LHCN-M2 (cell line): Measurements from ENCODE around the gene SLC22A5. TPM values are rescaled to one million over a fixed set of nuclear protein-coding genes. Genes with fewer than 3 reads are reported as not detected.
A peak's percentile ranks its signal among the peaks of the same experiment; 100 is the strongest.
"Not testable (repeated sequence)": the region's sequence is repeated elsewhere in the genome, so short reads cannot be mapped to it uniquely, and the experiment has no call there.

Source experiments
- DNase-seq: peaks from one replicate; pipeline ENCODE4 v3.0.0-alpha.2; 2012; ENCODE audit warnings: low read depth
- total RNA-seq: library from RNA; depleted of rRNA; stranded (reverse); fragments of >200 nt; gene quantifications from 2 replicates; pipeline ENCODE4 v1.2.3, GENCODE V29; 2014

The SLC22A5 gene
- total RNA-seq, 1 experiment from 2014 or later, result 5.6 TPM

DNA sequence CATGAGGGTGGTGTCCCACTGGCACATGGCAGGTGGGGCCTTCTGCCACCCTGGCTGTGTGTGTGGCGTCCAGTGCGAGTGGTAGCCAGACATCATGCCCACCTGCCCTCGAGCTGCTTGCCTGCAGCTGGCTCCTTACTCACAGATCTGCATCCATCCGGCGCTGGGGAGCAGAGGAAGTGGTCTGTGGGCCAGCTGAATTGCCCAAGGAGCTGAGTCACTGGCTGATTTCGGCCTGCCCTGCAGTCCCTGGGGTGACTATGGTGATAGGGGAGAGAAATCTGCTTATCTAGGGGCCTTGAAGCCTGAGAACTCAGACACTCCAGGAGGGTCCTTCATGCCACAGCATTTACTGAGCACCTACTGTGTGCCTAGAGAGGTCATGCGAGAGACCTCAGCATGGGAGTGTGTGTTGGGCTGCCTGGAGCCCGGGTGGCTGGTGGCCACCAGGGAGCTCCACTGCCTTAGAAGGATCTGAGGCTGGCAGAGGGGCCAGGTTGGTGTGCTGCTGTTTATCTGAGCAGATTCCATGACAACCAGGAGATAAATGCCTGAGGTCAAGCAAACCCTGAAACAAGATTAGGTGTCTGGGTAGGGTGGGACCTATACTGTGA, 57.1 kb downstream of the SLC22A5 start:
- DNase-seq, result peak; percentile 99

DNA sequence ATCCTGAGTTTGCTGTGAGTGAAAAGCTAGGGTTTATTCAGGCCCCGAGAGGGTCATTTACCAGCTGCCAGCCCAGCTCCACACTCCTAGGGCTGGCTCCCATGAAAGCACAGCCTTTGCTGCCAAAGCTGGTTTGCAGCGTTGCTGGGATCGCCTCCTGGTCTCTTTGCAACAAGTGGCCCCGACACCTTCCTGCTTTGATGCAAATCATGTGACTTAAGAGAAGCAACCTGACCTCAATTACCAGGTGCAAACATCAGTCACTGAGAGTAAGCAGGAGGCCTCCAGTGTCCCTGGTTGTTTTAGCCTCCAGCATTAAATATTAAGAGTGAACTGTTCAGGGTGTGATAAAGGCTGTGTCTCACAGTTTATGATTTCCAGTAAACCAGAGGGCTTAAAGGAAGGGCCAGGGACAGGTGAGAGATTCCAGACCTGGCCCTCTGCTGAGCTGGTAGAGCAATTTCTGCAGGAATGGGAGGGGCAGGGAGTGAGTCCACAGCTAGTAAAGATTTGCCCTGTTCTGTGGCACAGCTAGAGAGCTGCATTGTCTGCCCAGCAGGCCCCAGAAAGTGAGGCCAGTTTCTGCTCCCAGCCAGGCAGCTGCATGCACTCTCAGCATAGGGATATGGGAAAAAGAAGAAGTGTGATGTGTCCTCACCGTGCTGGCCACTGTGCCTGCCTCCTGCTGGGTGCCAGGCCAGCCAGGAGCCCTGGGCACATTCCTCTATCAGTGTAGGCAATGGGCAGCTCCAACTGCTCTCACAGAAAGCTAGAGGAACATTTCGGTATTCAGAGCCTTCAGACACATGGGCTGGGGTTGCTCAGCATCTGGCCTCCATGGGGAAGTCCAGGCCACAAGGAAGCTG, 58.0 kb downstream of the SLC22A5 start:
- peak; percentile 58 for DNase-seq

DNA sequence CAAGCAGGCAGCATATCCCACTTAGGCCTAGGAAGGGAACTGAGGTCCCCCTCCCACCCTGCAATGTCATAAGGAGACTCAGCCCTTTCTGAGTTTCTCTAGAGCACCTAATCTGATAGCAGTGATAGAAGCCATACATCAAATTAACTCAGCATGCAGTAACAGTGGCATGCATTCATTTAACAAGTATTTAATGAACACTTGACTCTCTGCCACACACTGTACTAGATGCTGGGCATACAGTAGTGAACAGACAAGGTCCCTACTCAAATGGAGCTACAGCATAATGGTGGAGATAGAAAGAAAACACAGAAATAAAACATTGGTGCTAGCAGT, 58.6 kb downstream of the SLC22A5 start:
- no peak for DNase-seq

DNA sequence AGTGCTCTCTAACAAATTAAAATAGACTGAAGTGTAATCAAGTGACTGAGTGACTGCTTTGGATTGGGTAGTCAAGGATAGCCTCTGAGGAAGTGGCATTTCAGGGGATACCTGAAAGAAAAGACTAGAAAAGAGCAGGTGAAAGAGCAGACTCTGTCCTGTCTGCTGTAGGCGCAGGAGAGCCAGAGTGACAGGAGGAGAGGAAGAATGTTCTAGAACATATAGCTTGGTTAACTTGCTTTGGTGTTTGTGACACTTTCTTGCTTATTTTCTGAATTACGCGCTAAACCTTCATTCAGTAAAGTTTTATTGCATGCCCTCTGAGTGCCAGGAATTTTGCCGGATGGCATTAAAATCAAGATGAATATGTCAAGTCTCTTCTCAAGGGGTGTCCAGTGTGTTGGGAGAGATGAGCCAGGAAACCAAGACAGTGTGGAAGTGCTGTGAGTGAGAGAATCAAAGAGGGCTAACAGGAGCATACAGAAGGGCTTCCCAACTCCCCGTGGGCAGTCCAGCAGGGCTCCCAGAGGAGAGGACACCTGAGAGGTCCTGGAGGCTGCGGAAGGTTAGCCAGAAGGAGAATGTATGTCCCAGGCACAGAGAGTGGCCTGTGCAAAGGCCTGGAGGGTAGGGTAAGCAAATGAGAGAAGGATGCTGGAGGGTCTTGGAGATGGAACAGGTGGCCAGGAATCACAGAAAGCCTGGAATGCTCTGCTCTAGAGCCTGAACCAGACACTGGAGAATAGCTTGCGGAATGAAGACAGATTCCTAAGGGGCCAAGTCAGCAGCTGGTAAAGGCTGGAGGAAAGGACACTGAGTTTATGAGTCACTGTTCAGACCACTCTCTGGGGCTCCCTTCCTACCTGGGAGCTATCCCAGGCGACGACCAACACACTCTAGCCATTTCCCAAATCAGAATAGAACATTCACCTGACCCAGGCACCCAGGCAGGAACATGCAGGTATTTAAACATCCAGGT, 59.3 kb downstream of the SLC22A5 start:
- peak; percentile 88 for DNase-seq

DNA sequence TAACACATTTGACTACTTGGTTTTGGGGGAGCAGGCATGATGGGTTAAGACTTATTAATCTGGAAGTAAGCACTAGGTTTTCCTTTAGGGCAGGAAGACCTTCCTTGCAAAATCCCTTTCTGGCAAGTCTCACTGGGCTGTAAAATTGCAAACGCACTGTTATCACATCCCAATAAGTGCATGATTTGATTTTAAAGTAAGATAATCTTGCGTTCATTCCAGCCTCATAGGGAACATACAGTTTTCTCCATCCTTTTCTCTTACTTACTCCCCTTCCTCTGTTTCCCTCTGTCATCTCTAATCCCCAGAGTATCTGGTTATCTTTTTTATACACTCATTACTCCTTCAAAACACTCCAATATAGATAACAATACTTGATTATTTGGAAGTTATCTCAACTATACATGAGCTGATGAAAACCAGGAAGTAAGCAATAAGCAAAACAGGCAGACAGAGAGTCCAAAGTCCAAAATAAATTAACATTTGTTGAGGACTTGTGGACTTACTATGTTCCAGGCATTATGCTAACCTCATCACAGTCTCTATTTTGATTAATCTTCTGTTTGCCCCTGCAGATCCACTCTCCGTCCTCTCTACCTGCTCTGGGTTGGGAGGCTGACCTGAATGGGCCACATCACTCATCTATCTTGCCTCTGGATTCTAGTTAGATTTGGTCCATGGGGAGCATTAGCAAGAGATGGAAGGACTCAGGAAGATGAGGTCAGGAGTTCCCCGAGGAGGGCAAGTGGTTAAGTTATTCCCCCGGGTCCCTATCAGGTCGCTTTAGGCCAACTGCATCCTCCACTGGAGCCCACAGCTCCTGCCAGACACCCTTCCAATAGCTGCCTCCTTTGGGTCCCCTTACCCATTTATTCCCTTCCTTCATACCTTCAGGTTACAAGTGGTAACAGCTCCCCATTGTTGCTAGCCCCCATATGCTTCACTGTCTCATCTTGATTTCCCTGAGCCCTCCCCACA, 60.2 kb downstream of the SLC22A5 start:
- no peak for DNase-seq

DNA sequence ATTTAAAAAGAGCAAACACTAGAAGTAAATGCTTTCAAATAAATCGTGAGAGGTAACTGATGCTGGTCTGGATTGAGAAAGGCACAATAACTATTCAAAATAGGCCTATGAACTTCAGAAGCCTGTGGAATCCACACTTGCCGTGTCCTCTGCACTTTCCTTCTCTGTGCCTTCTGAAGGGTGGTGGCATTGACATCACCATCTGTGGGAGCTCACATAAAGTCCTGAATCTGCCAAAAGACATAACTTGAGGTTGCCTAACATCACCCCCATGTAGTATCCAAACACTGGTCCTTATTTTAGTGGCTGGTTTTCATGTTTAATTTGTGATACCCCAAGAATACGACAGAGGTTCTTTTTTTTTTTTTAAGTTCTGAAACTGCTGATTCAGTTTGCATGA, 61.2 kb downstream of the SLC22A5 start:
- no peak for DNase-seq

DNA sequence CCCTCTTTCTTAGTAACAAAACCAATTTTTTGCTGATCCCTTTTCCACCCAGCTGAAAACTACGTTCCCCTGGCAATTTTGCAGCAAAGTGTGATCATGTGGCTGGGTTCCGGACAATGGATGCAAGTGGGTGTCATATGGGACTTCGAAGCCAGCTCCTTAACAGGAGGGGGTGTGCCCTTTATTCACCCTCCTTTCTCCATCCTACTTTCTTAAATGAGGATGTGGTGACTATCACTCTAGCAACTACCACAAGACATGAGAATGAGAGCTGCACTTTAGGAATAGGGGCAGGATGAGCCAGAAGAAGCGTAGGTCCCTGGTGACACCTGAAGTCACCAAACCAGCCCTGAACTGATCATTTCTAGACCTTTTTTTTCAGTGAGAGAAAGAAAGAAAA, 62.1 kb downstream of the SLC22A5 start:
- DNase-seq, result no peak

DNA sequence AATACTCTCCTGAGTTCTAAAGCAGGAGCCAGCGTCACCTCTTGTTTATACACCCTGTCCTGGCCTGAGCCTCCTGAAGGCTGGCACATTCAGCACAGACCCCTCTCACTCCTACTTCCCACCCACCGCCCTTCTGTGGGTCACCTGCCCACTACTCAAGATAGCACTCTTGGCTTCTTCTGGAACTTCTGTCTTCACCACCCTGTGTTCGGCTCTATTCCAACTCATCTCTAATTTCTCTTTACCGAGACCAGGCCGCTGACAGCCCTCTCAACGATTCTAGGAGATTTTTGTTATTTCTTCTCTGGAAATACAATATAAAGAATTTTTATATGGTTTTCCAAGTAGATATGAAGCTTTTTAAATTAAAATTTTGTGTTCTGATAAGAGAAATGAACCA, 63.6 kb downstream of the SLC22A5 start:
- DNase-seq, result no peak

DNA sequence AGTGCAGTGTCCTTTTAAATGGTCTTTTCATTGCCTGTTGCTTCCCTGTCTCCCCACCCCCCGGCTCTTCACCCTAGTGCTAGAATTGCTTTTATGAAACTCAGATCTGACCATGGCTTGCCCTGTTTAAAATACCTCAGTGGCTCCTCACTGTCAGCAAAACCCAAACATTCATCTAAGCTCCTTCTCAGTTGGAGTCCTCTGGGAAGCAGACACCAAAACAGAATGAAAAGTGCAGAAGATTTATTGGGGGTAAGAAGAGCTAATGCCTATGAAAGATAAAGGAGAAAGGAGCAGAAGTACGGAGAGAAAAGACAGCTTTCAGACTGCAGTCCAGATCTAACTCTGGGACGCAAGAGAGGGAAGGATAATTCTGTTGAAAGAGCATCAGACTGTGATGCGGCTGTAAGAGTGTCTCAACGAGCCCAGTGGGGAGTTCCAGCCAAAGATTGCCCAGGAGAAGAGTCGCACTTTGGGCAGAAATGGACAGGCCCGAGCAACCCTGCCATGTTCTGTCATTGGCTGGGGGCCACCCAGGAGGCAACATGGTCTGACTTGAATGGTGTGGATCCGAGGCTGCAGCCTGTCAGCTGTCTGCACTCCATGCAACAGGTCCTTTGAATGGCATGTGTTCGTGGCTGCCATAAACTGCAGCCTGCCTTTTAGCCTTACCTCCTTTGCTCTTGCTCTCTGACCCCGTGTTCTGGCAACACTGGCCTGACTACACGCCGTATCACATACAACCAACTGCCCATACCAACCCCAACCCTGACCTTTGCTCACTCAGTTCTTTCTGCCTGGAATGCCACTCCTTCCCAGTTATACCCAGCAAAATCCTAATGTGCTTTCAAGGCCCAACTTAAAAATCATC, 65.1 kb downstream of the SLC22A5 start:
- no peak for DNase-seq

DNA sequence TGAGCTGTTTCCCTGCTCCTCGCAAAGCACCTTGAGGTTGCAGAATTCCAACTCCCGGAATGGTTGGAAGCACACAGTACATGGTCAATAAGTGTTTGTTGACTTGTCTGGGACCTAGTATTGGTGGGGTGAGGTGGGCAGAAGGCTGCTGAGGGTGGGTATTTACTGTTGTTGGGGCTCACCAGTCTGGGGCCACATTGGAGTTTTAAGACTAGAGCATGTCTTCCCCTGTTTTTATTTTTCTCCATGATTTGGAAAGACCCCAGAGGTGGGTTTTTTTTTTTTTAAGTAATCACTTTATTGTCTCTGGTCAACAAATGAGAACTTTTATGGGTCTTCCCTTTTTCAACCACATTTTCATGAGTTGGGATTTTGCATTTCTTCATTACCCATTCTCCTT, 65.9 kb downstream of the SLC22A5 start:
- DNase-seq, result no peak

DNA sequence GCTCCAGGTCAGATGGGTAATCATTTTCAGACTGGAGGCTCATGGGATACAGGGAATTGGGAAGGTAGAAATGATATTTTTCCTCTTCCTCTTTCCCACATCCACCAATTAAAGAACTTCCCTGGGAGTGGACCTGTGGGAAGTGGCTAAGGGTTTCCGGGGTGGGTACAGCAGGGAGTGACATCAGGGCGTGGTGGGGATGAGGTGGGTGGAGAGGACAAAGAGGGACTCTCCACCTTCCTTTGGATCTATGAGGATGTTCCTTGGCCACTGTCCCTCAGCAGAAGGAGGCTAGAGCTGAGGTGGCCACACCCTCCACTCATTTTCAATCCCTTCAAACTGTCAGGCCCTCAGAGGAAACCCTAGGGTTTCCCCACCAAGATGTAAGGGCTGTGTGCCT, 66.4 kb downstream of the SLC22A5 start:
- DNase-seq, result no peak

DNA sequence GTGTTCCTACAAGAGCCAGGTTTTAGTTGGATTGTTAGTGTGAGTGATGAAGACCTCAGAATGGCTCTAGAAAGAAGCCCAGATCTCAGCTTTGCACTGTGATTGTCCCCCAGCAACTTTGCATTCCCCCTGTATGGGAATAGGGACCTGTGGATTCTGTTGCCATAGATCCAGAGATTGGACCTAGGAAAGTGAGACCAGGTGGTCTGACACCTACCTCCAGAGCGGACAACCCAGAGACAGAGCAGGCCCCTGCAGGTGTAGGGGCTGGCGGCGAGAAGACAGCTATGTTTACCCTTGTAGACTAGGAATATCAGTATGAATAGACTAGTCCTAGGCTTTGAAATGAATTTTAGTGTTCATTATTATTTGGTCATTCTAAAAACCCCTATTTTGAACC, 67.4 kb downstream of the SLC22A5 start:
- DNase-seq, result no peak

DNA sequence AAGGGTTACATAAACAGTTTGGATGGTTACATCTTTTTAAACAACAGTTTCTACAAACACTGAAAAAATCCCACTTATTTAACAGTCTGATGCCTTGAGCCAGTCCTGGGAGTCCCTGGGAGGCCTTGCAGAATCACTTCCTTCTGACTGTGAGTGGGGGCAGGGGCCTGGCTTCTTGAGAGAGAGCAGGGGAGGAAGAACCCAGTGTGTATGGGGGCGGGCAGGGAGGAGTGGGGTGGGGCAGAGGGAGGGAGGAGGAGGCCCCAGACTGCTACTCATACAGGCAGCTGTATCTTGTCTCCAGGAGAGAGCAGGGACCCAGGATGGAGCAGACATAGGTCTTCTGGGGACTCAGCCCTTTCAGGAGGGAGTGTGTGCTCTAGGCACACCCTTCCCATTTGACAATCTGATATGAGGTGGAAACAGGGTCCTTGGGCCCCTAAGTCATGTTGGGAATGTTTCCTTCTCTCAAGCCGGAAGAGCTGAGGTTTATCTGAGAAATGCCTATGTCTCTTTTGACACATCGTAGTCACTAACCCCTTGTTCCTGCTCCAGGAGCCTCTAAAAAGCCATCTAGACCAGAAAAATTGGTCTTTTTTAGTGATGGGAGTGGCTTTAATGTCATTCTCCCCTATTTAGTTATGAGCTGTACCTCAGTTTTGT, 68.2 kb downstream of the SLC22A5 start:
- DNase-seq, result peak; percentile 77

DNA sequence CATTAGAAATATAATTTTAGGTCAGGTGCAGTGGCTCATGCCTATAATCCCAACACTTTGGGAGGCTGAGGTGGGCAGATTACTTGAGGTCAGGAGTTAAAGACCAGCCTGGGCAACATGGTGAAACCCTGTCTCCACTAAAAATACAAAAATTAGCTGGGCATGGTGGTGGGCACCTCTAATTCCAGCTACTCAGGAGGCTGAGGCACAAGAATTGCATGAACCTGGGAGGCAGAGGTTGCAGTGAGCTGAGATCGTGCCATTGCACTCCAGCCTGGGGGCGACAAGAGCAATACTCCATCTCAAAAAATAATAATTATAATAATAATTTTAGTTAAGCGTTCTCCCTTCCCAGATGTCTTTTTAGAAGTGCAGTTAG, 68.7 kb downstream of the SLC22A5 start:
- DNase-seq, result not testable (repeated sequence)

DNA sequence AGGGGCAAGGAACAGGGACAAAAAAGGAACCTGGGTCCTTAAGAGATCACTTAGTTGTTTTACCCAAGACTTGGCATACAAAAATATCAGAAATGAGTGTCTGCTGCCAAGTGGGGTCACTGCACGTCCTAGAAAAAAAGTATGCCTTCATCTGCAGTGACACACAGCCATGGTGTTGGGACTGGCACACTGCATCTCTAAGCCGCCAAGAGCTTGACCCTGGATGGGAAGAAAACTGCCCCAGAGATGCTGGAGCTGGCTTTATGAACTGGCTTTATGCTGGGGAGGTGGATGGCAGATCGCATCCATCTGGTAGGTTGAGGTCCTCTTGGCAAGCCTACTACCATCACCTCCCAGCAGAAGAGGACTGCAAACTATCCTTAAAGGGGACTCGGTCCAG, 69.4 kb downstream of the SLC22A5 start:
- DNase-seq, result no peak

DNA sequence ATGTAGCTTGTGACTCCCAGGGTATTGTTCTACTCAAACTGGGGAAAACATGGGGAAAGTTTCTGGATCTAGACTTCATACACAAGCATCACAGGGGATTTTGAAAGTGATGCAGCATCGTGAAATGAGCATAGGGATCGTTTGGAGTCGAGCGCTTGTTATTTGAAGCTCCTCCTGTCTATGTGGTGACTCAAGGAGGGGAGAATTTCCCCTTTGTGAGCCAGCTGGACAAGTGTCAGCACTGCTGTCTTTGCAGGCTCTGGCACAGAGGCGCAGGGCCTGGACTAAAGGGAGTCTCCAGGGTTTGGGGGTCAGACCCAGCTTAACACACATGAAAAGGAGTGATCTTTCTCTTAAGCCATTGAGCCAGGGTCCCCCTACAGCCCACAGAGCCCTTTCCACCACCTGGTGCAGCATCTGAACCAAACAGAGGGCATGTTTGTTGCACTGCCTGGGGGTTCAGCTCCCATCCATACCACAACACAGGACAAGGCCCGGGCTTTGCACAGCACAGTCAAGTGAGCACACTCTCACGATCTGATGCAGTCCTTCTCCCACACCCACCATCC, 70.1 kb downstream of the SLC22A5 start:
- peak; percentile 83 for DNase-seq

DNA sequence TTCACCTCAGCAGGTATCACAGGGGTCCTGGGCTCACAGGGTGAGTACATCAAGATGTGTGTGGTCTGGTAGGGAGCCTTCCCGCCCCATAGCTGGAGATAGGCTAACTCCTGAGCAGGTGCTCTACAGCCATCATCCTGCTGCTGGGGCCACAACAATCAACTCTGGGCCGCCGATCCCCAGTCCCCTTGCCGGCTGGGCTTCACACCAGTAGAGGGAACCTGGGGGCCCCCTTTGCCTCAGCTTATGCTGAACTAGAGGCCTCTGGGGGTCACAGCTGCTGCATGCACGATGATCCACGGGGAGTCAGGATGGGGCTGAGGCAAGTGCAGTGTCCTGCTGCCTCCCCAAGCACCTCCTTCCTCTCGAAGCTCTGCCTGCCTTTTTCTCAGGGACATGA, 74.6 kb downstream of the SLC22A5 start:
- no peak for DNase-seq
